H9 (cell line): Measurements from ENCODE around the gene CLINT1. TPM values are rescaled to one million over a fixed set of nuclear protein-coding genes. Genes with fewer than 3 reads are reported as not detected.

ENCODE experiments used
- DNase-seq: peaks from one replicate; pipeline ENCODE4 v3.0.0-alpha.2; 2017
- H2AFZ ChIP-seq: one replicate; pipeline ENCODE4 v1.6.1; 2013; ENCODE audit warnings: mild to moderate bottlenecking, low read length, control low read depth, moderate library complexity
- H2AK5ac ChIP-seq: 2 replicates; pipeline ENCODE4 v1.6.1; 2013; ENCODE audit warnings: low read length, control low read depth, mixed read lengths; ENCODE audit not compliant: insufficient read length
- H2BK120ac ChIP-seq: one replicate; pipeline ENCODE4 v1.6.1; 2013; ENCODE audit warnings: low read depth, mild to moderate bottlenecking, low read length, control low read depth, inconsistent platforms; ENCODE audit not compliant: poor library complexity, severe bottlenecking
- H2BK12ac ChIP-seq: 2 replicates; pipeline ENCODE4 v1.6.1; 2013; ENCODE audit warnings: low read length, control low read depth, mixed read lengths, low read depth; ENCODE audit not compliant: insufficient read length
- H2BK15ac ChIP-seq: 2 replicates; pipeline ENCODE4 v1.6.1; 2013; ENCODE audit warnings: low read depth, low read length, control low read depth
- H2BK20ac ChIP-seq: one replicate; pipeline ENCODE4 v1.6.1; 2013; ENCODE audit warnings: low read depth, mild to moderate bottlenecking, low read length, control low read depth, inconsistent platforms; ENCODE audit not compliant: poor library complexity, severe bottlenecking
- H2BK5ac ChIP-seq: 2 replicates; pipeline ENCODE4 v1.6.1; 2013; ENCODE audit warnings: low read length, control low read depth, mixed read lengths; ENCODE audit not compliant: insufficient read length
- H3K14ac ChIP-seq: 2 replicates; pipeline ENCODE4 v1.6.1; 2013; ENCODE audit warnings: low read length, control low read depth; ENCODE audit not compliant: insufficient read depth
- H3K18ac ChIP-seq: 2 replicates; pipeline ENCODE4 v1.6.1; 2013; ENCODE audit warnings: low read depth, mild to moderate bottlenecking, mixed read lengths, low read length, control low read depth; ENCODE audit not compliant: insufficient read length
- H3K23ac ChIP-seq: 2 replicates; pipeline ENCODE4 v1.6.1; 2013; ENCODE audit warnings: low read length, control low read depth, mixed read lengths, low read depth; ENCODE audit not compliant: insufficient read length
- H3K23me2 ChIP-seq: 2 replicates; pipeline ENCODE4 v1.6.1; 2013; ENCODE audit warnings: low read depth, mild to moderate bottlenecking, mixed read lengths, low read length, control low read depth; ENCODE audit not compliant: insufficient read length, poor library complexity, severe bottlenecking
- H3K27ac ChIP-seq: 2 replicates; pipeline ENCODE4 v1.5.1; 2013; ENCODE audit warnings: low read length, control low read depth, mixed read lengths, low read depth; ENCODE audit not compliant: insufficient read length
- H3K27me3 ChIP-seq: 2 replicates; pipeline ENCODE4 v1.6.1; 2013; ENCODE audit warnings: low read length, control low read depth, inconsistent platforms; ENCODE audit not compliant: insufficient read depth
- H3K4ac ChIP-seq: 2 replicates; pipeline ENCODE4 v1.6.1; 2013; ENCODE audit warnings: low read depth, mild to moderate bottlenecking, control low read depth, inconsistent platforms, low read length, moderate library complexity
- H3K4me1 ChIP-seq: 2 replicates; pipeline ENCODE4 v1.6.1; 2013; ENCODE audit warnings: low read length, control low read depth, inconsistent platforms; ENCODE audit not compliant: insufficient read depth
- H3K4me2 ChIP-seq: 2 replicates; pipeline ENCODE4 v1.6.1; 2013; ENCODE audit warnings: low read length, control low read depth, mixed read lengths; ENCODE audit not compliant: insufficient read length, insufficient read depth
- H3K56ac ChIP-seq: 2 replicates; pipeline ENCODE4 v1.6.1; 2013; ENCODE audit warnings: low read depth, mild to moderate bottlenecking, mixed read lengths, low read length, control low read depth; ENCODE audit not compliant: insufficient read length
- H3K79me1 ChIP-seq: 2 replicates; pipeline ENCODE4 v1.6.1; 2013; ENCODE audit warnings: low read depth, mild to moderate bottlenecking, moderate library complexity, low read length, control low read depth, inconsistent platforms; ENCODE audit not compliant: insufficient read depth, poor library complexity, severe bottlenecking
- H3K79me2 ChIP-seq: 2 replicates; pipeline ENCODE4 v1.6.1; 2013; ENCODE audit warnings: low read length, control low read depth, inconsistent platforms; ENCODE audit not compliant: insufficient read depth
- H3K9ac ChIP-seq: 2 replicates; pipeline ENCODE4 v1.6.1; 2013; ENCODE audit warnings: low read length, control low read depth, mixed read lengths; ENCODE audit not compliant: insufficient read length; ENCODE audit errors: extremely low read depth
- H3K9me3 ChIP-seq: one replicate; pipeline ENCODE4 v1.6.1; 2013; ENCODE audit warnings: low read depth, low read length, inconsistent platforms; ENCODE audit not compliant: control insufficient read depth
- H3T11ph ChIP-seq: one replicate; pipeline ENCODE4 v1.6.1; 2013; ENCODE audit warnings: mild to moderate bottlenecking, low read length, control low read depth, inconsistent platforms
- H4K20me1 ChIP-seq: one replicate; pipeline ENCODE4 v1.6.1; 2013; ENCODE audit not compliant: control insufficient read depth, insufficient read length, insufficient read depth
- H4K5ac ChIP-seq: 2 replicates; pipeline ENCODE4 v1.6.1; 2013; ENCODE audit warnings: low read depth, mild to moderate bottlenecking, mixed read lengths, low read length, control low read depth; ENCODE audit not compliant: insufficient read length
- H4K8ac ChIP-seq: replicated peaks from 2 replicates; pipeline ENCODE4 v1.6.1; 2013; ENCODE audit warnings: low read length, control low read depth, mixed read lengths, low read depth; ENCODE audit not compliant: insufficient read length
- H4K91ac ChIP-seq: 2 replicates; pipeline ENCODE4 v1.6.1; 2013; ENCODE audit warnings: low read depth, mild to moderate bottlenecking, moderate library complexity, mixed read lengths, low read length, control low read depth; ENCODE audit not compliant: insufficient read length
- H3K27ac Mint-ChIP-seq, 3 experiments: 2 replicates in 2 of 3; 3 replicates in 1 of 3; pipeline ENCODE4 v1.8.0; 2020 to 2021; ENCODE audit warnings: mixed read lengths in 3 of 3, mild to moderate bottlenecking in 1 of 3, moderate library complexity in 1 of 3
- H3K27me3 Mint-ChIP-seq: 2 replicates; pipeline ENCODE4 v1.8.0; 2021; ENCODE audit warnings: low read depth, mild to moderate bottlenecking, moderate library complexity, mixed read lengths
- H3K36me3 Mint-ChIP-seq, 3 experiments: 2 replicates in 2 of 3; 3 replicates in 1 of 3; pipeline ENCODE4 v1.8.0; 2020 to 2021; ENCODE audit warnings: low read depth in 3 of 3, mixed read lengths in 3 of 3; ENCODE audit not compliant: insufficient read depth in 1 of 3
- H3K4me1 Mint-ChIP-seq, 2 experiments: 2 replicates each; pipeline ENCODE4 v1.8.0; 2020; ENCODE audit warnings: mixed read lengths in 2 of 2
- H3K4me3 Mint-ChIP-seq, 2 experiments: 2 replicates in 1 of 2; 3 replicates in 1 of 2; pipeline ENCODE4 v1.8.0; 2020 to 2021; ENCODE audit warnings: mild to moderate bottlenecking in 2 of 2, mixed read lengths in 2 of 2, moderate library complexity in 1 of 2
- H3K9me3 Mint-ChIP-seq, 2 experiments: 2 replicates in 1 of 2; 3 replicates in 1 of 2; pipeline ENCODE4 v1.8.0; 2020; ENCODE audit warnings: mild to moderate bottlenecking in 2 of 2, mixed read lengths in 2 of 2, moderate library complexity in 1 of 2
- WGBS: extraction: QIAGEN DNeasy Blood & Tissue Kit; methylation state at CpG from one replicate; pipeline ENCODE4 v1.1.7; 2013; ENCODE audit warnings: missing lambda C conversion rate, low lambda C conversion rate, mixed read lengths; ENCODE audit not compliant: insufficient read length; ENCODE audit errors: extremely low coverage; 5-methylcytosine and 5-hydroxymethylcytosine counted together
- total RNA-seq: library from RNA; stranded (reverse); gene quantifications from 2 replicates; pipeline ENCODE4 v1.2.1, GENCODE V29; 2021
- TF ChIP-seq, protein P1 (sequence below): fragments of 200-600 bp; sonication (generic); conservative IDR thresholded peaks from 3 replicates; pipeline ENCODE4 v1.8.0; 2021; ENCODE audit warnings: antibody characterized with exemption, mild to moderate bottlenecking

The CLINT1 gene
- total RNA-seq, 1 experiment from 2014 or later: 79.1 TPM

- no peak overlapping the region for H3K27ac Mint-ChIP-seq
- Histone ChIP-seq H4K20me1 (no peaks in the 10 kb centered on the region), H4K91ac (no peak overlapping the region), H3K79me1 (no peaks in the 10 kb centered on the region), H3K27ac (no peak overlapping the region), H3K9ac (no peak overlapping the region), H3T11ph (no peak overlapping the region), H3K27me3 (no peaks in the 10 kb centered on the region), H3K4me1 (no peaks in the 10 kb centered on the region), H2BK5ac (no peak overlapping the region), H2BK120ac (no peak overlapping the region), H3K23ac (no peak overlapping the region), H4K5ac (no peak overlapping the region), H3K23me2 (no peaks in the 10 kb centered on the region), H4K8ac (no peak overlapping the region), H3K9me3 (no peaks in the 10 kb centered on the region), H3K4me2 (no peak overlapping the region), H2AFZ (no peak overlapping the region), H2BK15ac (no peak overlapping the region), H3K18ac (no peak overlapping the region), H3K79me2 (no peaks in the 10 kb centered on the region), H3K14ac (no peak overlapping the region), H3K4ac (no peak overlapping the region), H2AK5ac (no peak overlapping the region), H2BK20ac (no peak overlapping the region), H2BK12ac (no peak overlapping the region), H3K56ac (no peak overlapping the region)
- H3K4me3 Mint-ChIP-seq: no peak overlapping the region
- H3K9me3 Mint-ChIP-seq: no peaks in the 10 kb centered on the region
- 0 out of 4 replicates have a peak, but pooled peaks cover 0 to 4% of the 10 kb centered on the region in 2 experiments for H3K4me1 Mint-ChIP-seq
- H3K36me3 Mint-ChIP-seq: no peaks in the 10 kb centered on the region; a peak in 1 of 7 replicates
- TF ChIP-seq, protein P1, sequence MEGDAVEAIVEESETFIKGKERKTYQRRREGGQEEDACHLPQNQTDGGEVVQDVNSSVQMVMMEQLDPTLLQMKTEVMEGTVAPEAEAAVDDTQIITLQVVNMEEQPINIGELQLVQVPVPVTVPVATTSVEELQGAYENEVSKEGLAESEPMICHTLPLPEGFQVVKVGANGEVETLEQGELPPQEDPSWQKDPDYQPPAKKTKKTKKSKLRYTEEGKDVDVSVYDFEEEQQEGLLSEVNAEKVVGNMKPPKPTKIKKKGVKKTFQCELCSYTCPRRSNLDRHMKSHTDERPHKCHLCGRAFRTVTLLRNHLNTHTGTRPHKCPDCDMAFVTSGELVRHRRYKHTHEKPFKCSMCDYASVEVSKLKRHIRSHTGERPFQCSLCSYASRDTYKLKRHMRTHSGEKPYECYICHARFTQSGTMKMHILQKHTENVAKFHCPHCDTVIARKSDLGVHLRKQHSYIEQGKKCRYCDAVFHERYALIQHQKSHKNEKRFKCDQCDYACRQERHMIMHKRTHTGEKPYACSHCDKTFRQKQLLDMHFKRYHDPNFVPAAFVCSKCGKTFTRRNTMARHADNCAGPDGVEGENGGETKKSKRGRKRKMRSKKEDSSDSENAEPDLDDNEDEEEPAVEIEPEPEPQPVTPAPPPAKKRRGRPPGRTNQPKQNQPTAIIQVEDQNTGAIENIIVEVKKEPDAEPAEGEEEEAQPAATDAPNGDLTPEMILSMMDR: peak; percentile 87
- no peaks in the 10 kb centered on the region for H3K27me3 Mint-ChIP-seq
- peak; percentile 39 for DNase-seq
- no CpG with 5 or more reads among the region's 10 CpGs for WGBS
Observed at GRCh38 chr5:157761690-157762621, 97.0 kb downstream of the CLINT1 start.
